Dermis microvascular lymphatic vessel endothelial cell (primary cell): ENCODE measurements around the gene MTCH2. TPM values are rescaled to one million over a fixed set of nuclear protein-coding genes. Genes with fewer than 3 reads are reported as not detected.
"Not testable (repeated sequence)": the region's sequence is repeated elsewhere in the genome, so short reads cannot be mapped to it uniquely, and the experiment has no call there.

ENCODE experiments used
- DNase-seq, 2 donors: peaks; one replicate each; pipeline versions ENCODE4 v3.0.0 to v3.0.0-alpha.2; 2010; ENCODE audit warnings: low read depth in 2 of 2
- total RNA-seq: library from RNA; depleted of rRNA; stranded (reverse); fragments of >200 nt; gene quantifications from 2 replicates; pipeline ENCODE4 v1.2.1, GENCODE V29; 2014

MTCH2 gene
- total RNA-seq, 1 donor from 2014 or later: 85.2 TPM

GRCh38 chr11:47636331-47636730, 6.0 kb downstream of the MTCH2 start:
- not testable (repeated sequence) for DNase-seq

DNA sequence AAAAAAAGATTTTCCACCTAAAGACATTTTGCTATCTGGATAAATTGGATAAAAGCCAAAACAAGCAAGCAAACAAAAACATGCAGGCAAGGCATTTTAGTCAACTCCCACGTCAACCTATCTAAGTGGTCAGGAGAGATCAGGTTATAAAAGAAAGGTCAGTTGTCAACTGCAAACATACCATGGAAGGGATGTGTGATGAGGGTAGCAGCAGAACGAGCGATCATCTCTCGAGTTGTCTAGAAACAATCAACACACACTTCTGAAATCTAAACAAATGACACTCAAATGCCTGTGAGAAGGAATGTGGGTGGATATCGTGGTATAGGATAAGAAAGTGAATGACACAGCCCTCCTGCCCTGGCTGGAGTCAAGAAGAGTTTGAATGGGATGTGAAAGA, 10.9 kb downstream of the MTCH2 start:
- peak in 1 of 2 donors; percentile 37 for DNase-seq

- DNase-seq: no peak
Observed at GRCh38 chr11:47628026-47628425, 14.3 kb downstream of the MTCH2 start.

DNA sequence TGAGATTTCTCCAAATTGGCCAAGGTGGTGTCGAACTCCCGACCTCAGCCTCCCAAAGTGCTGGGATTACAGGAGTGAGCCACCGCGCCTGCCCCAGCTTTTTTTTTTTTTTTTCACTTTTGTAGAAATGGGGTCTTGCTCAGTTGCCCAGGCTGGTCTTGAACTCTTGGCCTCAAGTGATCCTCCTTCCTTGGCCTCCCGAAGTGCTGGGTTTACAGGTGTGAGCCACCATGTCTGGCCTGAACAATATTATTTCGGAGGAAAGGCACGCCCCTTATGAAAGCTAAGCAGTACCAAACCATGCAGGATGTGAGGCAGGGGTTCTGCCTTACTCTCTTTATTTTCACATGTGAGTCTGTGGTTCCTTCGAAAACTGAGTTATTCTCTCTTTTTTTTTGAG, 16.1 kb downstream of the MTCH2 start:
- DNase-seq: no peak

GRCh38 chr11:47620836-47621378, 21.5 kb downstream of the MTCH2 start:
- DNase-seq: peak in 1 of 2 donors; percentile 43

GRCh38 chr11:47617417-47617809, 24.9 kb downstream of the MTCH2 start:
- peak in 1 of 2 donors; percentile 19 for DNase-seq

DNA sequence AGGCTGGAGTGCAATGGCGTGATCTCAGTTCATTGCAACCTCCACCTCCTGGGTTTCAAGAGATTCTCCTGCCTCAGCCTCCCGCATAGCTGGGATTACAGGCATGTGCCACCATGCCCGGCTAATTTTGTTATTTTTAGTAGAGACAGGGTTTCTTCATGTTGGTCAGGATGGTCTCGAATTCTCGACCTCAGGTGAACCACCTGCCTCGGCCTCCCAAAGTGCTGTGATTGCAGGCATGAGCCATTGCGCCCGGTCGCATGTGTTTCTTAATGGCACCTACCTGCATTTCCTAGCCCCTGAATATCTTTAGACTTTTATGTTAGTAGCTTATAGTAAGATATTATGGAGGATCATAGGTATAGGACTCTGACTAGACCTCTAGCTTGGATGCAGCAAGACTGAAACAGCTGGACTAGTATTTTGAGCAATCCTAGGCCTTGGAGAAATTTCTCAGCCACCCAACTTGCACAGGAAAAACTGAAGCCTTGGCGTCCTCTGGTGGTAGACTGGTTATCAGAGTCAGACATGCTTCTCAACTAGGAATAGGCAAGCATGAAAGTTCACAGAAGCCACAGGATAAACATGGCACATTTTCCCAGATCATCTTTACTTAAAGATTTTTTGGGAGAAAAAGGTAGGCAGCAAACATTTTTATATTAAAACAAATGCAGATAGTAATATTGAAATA, 25.5 kb downstream of the MTCH2 start:
- DNase-seq: peak; percentile 58 to 76

- DNase-seq: no peak
Observed at GRCh38 chr11:47615249-47615648, 27.1 kb downstream of the MTCH2 start.

- DNase-seq: no peak
Observed at GRCh38 chr11:47611348-47611794, 31.0 kb downstream of the MTCH2 start.

DNA sequence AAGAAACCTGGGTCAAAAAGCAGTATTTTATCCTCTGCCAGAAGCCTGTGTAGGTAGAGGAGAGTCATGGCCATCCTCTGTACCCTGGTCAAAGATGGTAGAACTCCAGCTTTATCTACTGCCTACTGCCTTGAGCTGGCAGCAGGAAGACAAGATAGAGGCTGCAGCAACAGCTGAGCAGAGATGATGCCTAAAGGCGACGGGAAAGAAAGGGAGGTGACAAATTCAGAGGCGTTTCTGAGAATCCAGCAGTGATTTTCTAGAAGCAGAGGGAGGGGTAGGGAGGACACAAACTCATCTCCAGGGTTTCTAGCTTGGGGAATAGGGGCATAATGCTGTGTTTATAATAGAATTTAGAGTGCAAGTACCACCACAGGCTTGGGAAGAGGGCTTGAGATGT, 32.7 kb downstream of the MTCH2 start:
- no peak for DNase-seq

DNA sequence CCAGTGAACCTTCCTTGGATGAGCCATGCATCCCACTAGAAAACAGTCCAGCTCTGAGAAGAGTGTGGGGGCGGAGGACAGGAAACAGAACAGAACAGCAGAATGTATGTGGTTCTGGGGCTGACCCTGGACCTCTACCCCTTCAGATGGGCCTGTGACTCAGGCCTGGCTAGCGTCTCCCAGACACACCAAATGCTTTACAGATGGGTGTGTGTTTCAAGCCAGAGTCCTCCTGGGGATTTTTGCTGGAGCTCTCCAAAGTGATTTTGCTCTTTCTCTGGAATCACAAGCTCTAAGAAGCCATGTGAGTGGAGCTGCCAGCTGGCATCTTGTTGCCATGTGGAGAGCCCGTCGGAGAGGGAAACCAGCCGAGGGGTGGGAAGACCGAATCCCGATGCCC, 35.0 kb downstream of the MTCH2 start:
- peak in 1 of 2 donors; percentile 53 for DNase-seq

- DNase-seq: no peak
Observed at GRCh38 chr11:47606731-47607130, 35.6 kb downstream of the MTCH2 start.

- no peak for DNase-seq
Observed at GRCh38 chr11:47605921-47606320, 36.4 kb downstream of the MTCH2 start.

DNA sequence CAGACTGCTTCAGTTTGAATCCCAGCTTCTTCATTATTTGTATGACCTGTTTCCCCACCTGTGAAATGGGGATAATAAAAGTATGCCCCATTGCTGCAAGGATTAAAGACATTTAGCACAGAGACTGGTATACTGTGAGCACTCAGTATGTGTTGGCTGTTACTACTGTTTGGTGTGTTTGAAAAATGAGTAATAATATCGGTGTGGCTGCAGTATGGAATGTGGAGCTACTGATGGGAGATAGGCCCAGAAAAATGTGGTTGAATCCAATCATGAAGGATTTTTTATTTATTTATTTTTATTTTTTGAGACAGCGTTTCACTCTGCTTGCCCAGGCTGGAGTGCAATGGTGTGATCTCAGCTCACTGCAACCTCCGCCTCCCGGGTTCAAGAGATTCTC, 39.1 kb downstream of the MTCH2 start:
- DNase-seq: no peak

DNA sequence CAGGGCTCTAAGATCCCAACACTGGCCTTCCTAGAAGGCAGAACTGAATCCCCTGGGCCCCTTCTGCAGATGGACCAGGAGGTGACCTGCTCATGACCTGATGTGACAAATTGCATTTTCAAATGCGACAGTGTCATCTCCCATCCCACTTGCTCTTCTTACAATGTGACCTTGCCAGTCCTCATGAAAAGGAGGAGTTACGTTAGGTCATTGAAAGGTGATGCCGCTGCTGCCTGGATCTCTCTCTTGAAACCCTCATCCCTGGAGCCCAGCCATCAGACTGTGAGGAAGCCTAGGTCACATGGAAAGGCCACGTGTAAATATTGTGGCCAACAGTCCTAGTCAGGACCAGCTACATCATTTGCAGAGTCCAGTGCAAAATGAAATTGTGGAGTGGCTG, 42.5 kb downstream of the MTCH2 start:
- no peak for DNase-seq

DNA sequence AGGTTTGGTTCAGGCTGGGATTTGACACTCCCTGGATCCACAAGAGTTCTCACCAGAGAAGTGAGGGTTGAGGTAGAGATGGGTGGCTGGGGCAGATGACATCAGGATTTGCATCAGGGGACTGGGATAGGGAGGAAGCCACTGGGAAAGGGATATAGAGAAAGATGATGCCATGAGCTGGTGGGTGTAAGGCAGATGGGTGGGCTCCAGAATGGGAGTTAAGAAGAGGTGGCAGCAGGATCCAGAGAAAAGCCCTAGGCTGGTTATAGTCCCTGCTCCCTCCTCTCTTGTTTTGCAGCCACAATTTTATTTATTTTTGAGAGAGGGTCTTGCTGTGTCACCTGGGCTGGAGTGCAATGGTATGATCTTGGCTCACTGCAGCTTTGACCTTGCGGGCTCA, 46.4 kb downstream of the MTCH2 start:
- no peak for DNase-seq

GRCh38 chr11:47595029-47595428, 47.3 kb downstream of the MTCH2 start:
- no peak for DNase-seq

- no peak for DNase-seq
Observed at GRCh38 chr11:47593934-47594855, 48.2 kb downstream of the MTCH2 start, which contains the start of gene C1QTNF4. Gene C1QTNF4, minus strand, starts transcription at chr11:47594411. Its CDS starts 3,601 bp downstream, at chr11:47590810.

GRCh38 chr11:47593492-47593933, 48.8 kb downstream of the MTCH2 start:
- no peak for DNase-seq

DNA sequence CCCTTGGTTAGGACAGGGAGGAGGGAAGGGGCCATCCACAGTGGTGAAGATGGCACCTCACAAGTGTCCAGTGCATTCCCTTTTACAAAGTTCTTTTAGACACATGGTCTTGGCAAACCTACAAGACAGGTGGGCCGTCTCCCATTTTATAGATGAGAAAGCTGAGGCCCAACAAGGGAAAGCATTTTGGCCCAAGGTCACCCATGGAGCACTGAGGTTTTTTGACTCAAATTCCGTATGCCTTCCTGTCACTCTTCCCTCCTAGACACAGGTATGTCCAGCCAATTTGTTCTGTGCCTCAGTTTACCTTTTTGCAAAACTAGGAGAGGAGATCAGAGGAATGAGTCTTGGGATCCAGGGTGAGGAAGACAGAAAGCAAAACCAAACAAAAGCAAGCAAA, 49.4 kb downstream of the MTCH2 start:
- DNase-seq: no peak

DNA sequence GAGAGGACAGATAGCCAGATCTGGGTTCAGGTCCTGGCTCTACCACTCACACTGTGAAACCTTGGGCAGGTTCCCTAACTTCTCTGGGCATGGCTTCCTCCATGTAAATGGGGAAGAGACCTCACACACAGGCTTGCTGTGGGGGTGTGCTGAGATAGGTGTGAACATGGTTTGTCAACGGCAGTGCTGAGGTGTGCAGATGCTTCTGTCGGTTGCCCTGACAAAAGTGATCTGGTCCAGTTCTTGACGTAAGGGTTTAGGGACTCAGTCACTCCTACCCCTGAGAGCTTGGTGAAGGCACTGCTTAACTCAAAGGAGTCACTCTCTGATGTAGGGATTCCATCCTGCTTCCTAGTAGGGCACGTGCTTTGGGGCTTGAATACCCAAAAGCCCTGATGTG, 50.1 kb downstream of the MTCH2 start:
- no peak for DNase-seq

- DNase-seq: peak; percentile 59 to 79
Observed at GRCh38 chr11:47591764-47592163, 50.6 kb downstream of the MTCH2 start.
